A549 (cell line): ENCODE results near the gene RAB12. TPM values are rescaled to one million over a fixed set of nuclear protein-coding genes. Genes with fewer than 3 reads are reported as not detected.
A peak's percentile ranks its signal among the peaks of the same experiment; 100 is the strongest.
"Not testable (repeated sequence)": the region's sequence is repeated elsewhere in the genome, so short reads cannot be mapped to it uniquely, and the experiment has no call there.

Source experiments
- ATAC-seq, 2 experiments: fragments of 200-7000 bp in 1 of 2; fragments of >200 bp in 1 of 2; cut with Nextera tagmentation in 1 of 2; cut with Tn5 transposase in 1 of 2; 3 replicates each; pipeline versions ENCODE4 v1.8.0 to v1.9.1; 2018 to 2020; ENCODE audit warnings: mild to moderate bottlenecking in 1 of 2, moderate library complexity in 1 of 2
- CTCF ChIA-PET: fragments of 300-600 bp; sonication (Branson Sonifier 250); formaldehyde crosslinking; extraction: SDS; loops from one replicate; lab custom pipeline; 2021; ENCODE audit warnings: antibody characterized with exemption, inconsistent platforms; lab: Yijun Ruan, JAX
- POLR2A ChIA-PET: fragments of 350-600 bp; formaldehyde crosslinking; extraction: SDS; loops from one replicate; lab custom pipeline; 2021; ENCODE audit warnings: antibody characterized with exemption, inconsistent platforms; lab: Yijun Ruan, JAX
- DNase-seq, 2 experiments: peaks; one replicate each; pipeline versions ENCODE4 v3.0.0 to v3.0.0-alpha.2; 2011 to 2016; ENCODE audit warnings: low read depth in 1 of 2, low spot score in 1 of 2
- FAIRE-seq: peaks from 2 replicates; lab custom pipeline; 2011; peaks lifted over from hg19 to GRCh38; lab: Jason Lieb, UNC
- H3K27ac ChIP-seq, 2 experiments: fragments of >200 bp; sonication (Bioruptor Twin); formaldehyde crosslinking; 3 replicates each; pipeline ENCODE4 v1.5.1; 2016 to 2017
- H3K4me1 ChIP-seq: fragments of >200 bp; sonication (Bioruptor Twin); formaldehyde crosslinking; 3 replicates; pipeline ENCODE4 v1.6.1; 2016
- H3K4me2 ChIP-seq: fragments of >200 bp; sonication (Bioruptor Twin); formaldehyde crosslinking; 3 replicates; pipeline ENCODE4 v1.6.1; 2016
- H3K4me3 ChIP-seq: fragments of >200 bp; sonication (Bioruptor Twin); formaldehyde crosslinking; 3 replicates; pipeline ENCODE4 v1.5.1; 2016
- H3K9me3 ChIP-seq: fragments of >200 bp; sonication (Bioruptor Twin); formaldehyde crosslinking; 3 replicates; pipeline ENCODE4 v1.6.1; 2016
- BHLHE40 ChIP-seq: IDR thresholded peaks from 2 replicates; pipeline ENCODE4 v1.6.1; 2012; ENCODE audit warnings: low read depth, low read length, inconsistent platforms
- CBX2 ChIP-seq: fragments of 200-600 bp; sonication (generic); IDR thresholded peaks from 2 replicates; pipeline ENCODE4 v1.6.1; 2016; ENCODE audit warnings: low read depth, mild to moderate bottlenecking, borderline replicate concordance
- CEBPB ChIP-seq, 2 experiments: fragments of >200 bp in 1 of 2; sonication (Bioruptor Twin) in 1 of 2; formaldehyde crosslinking in 1 of 2; IDR thresholded peaks; 2 replicates each; pipeline ENCODE4 v1.6.1; 2012 to 2016
- CHD2 ChIP-seq: fragments of 150-350 bp; IDR thresholded peaks from 2 replicates; pipeline ENCODE4 v1.6.1; 2014; ENCODE audit warnings: low read length; ENCODE audit not compliant: partially characterized antibody
- ESRRA ChIP-seq: fragments of 150-350 bp; IDR thresholded peaks from 2 replicates; pipeline ENCODE4 v1.6.1; 2014; ENCODE audit warnings: mild to moderate bottlenecking, low read length, borderline replicate concordance
- FOXS1 ChIP-seq: fragments of 250-450 bp; sonication (Bioruptor Pico); IDR thresholded peaks from 2 replicates; pipeline ENCODE4 v1.5.0; 2020; ENCODE audit warnings: mild to moderate bottlenecking, moderate library complexity
- GATA3 ChIP-seq: IDR thresholded peaks from 2 replicates; pipeline ENCODE4 v1.6.1; 2012; ENCODE audit warnings: borderline replicate concordance
- HDAC2 ChIP-seq: fragments of 200-600 bp; sonication (generic); IDR thresholded peaks from 2 replicates; pipeline ENCODE4 v1.6.1; 2016
- HOXB13 ChIP-seq: fragments of 250-450 bp; sonication (Bioruptor Pico); IDR thresholded peaks from 2 replicates; pipeline ENCODE4 v1.5.0; 2020; ENCODE audit warnings: low read depth, mild to moderate bottlenecking, moderate library complexity
- HOXB5 ChIP-seq: fragments of 250-450 bp; sonication (Bioruptor Pico); IDR thresholded peaks from 2 replicates; pipeline ENCODE4 v1.5.0; 2020; ENCODE audit warnings: mild to moderate bottlenecking, moderate library complexity
- KDM1A ChIP-seq: fragments of 200-600 bp; sonication (generic); IDR thresholded peaks from 2 replicates; pipeline ENCODE4 v1.6.1; 2016; ENCODE audit warnings: low read depth, mild to moderate bottlenecking
- NR3C1 ChIP-seq: fragments of >200 bp; sonication (Bioruptor Twin); formaldehyde crosslinking; IDR thresholded peaks from 3 replicates; pipeline ENCODE4 v1.6.1; 2017
- PHF8 ChIP-seq: fragments of 200-600 bp; sonication (generic); IDR thresholded peaks from 2 replicates; pipeline ENCODE4 v1.6.1; 2016; ENCODE audit warnings: low read depth, mild to moderate bottlenecking, antibody characterized with exemption, moderate library complexity, borderline replicate concordance
- TFCP2L1 ChIP-seq: fragments of 250-450 bp; sonication (Bioruptor Pico); IDR thresholded peaks from 2 replicates; pipeline ENCODE4 v1.5.0; 2021; ENCODE audit warnings: mild to moderate bottlenecking
- ZSCAN20 ChIP-seq: fragments of 250-450 bp; sonication (Bioruptor Pico); IDR thresholded peaks from 2 replicates; pipeline ENCODE4 v1.8.0; 2022; ENCODE audit warnings: mild to moderate bottlenecking, moderate library complexity
- WGBS: methylation state at CpG from one replicate; pipeline ENCODE4 v1.1.6; 2017; ENCODE audit errors: missing lambda C conversion rate; 5-methylcytosine and 5-hydroxymethylcytosine counted together
- polyA plus RNA-seq, 4 experiments: library from polyadenylated mRNA; depleted of rRNA in 3 of 4; stranded (reverse); fragments of >200 nt; fragmentation: RNase III in 1 of 4; extraction: RNeasy Plus Mini Kit Qiagen cat#74134 plus additional on column Dnase treatment in 1 of 4; gene quantifications; 2 replicates in 3 of 4; 3 replicates in 1 of 4; pipeline ENCODE4 v1.2.3, GENCODE V29; 2011 to 2017
- TF ChIP-seq, protein P1 (sequence below): fragments of 250-450 bp; sonication (Bioruptor Pico); IDR thresholded peaks from 2 replicates; pipeline ENCODE4 v1.5.0; 2021; ENCODE audit warnings: mild to moderate bottlenecking, moderate library complexity, borderline replicate concordance
- TF ChIP-seq, protein P2 (sequence below): IDR thresholded peaks from 2 replicates; pipeline ENCODE4 v1.6.1; 2012

Gene RAB12
- polyA plus RNA-seq, 2 of the 4 experiments (the other 2 are of a cell fraction): 23.4 to 31.3 TPM

DNA sequence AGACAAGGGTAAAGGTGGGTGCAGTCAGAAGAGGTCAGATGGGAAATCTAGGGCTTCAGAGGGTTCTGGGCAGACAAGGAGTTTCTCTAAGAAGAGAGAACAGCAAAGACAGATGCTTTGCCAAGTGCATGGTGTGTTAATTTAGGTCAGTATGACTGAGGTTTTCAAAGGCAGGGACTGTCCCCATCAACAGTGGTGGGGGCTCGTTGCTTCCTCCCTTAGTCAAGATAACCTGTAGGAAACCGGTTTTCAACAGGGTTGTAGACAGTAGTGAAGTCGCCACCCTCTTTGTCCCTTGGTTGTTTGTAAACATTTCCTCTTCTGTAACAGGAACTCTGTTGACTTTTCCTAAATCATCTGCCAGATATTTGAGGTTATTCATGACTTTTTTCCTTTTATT is 11.6 kb downstream of the RAB12 start:
- Histone ChIP-seq H3K9me3 (no peaks in the 10 kb centered on the region), H3K4me3 (no peak overlapping the region), H3K4me1 (peaks cover 15% of the 10 kb centered on the region), H3K27ac (no peak overlapping the region), H3K4me2 (no peak overlapping the region)
- POLR2A ChIA-PET: no interaction called here
- TF ChIP-seq HOXB5 (no peak), FOXS1 (CRISPR knock-in tag) (no peak), CEBPB (IDR thresholded peaks at IDR 0.05) (no peak)
- DNase-seq (no peak), ATAC-seq (no peak), FAIRE-seq (no peak)
- CTCF ChIA-PET: no interaction called here
- 62% methylated on average over 3 of the region's 3 CpGs for WGBS

DNA sequence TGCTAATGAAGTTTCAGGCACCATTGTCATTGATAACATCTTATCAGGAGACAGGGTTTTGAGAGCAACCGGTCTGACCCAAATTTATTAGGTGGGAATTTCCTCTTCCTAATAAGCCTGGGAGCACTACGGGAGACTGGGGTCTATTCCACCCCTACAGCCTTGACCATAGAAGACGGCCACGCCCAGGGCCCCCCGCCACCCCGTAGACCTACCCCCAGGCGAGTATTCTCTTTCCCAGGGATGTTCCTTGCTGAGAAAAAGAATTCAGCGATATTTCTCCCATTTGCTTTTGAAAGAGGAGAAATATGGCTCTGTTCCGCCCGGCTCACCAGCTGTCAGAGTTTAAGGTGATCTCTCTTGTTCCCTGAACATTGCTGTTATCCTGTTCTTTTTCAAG is 13.4 kb downstream of the RAB12 start:
- H3K4me2 ChIP-seq, POLR2A ChIA-PET, H3K4me3 ChIP-seq, H3K9me3 ChIP-seq, H3K27ac ChIP-seq, ATAC-seq, CTCF ChIA-PET, DNase-seq, FAIRE-seq, H3K4me1 ChIP-seq: not testable (repeated sequence)
- WGBS: 90% methylated on average over 10 of the region's 10 CpGs

DNA sequence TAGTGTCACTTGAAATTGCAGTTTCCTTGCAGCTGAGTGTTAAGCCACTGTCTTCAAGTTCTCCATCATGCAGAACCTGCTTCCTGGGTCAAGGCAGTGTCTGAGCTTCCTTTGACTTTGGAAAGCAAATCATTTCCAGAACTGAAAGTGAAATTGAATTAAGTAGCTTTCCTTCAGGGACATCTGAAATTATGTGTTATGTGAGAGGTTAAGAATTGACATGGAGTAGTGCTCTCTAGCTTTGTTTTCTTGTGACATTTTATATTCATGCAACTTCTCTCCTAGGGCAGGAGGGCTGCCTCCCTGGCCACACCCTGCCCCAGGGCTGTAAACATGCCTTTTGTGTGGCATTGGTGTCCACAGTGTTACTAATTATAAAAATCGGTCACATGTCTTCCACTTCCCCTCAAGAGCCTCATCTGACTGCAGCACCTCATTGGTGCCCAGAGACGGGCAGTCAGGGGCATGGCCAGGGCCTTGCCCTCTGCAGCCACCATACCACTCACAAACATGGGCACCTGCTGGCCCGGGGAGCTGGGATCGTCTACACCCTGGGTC is 14.4 kb downstream of the RAB12 start:
- 63% methylated on average over 3 of the region's 4 CpGs for WGBS
- ChIA-PET POLR2A (no interaction called here), CTCF (no interaction called here)
- TF ChIP-seq, protein P1, sequence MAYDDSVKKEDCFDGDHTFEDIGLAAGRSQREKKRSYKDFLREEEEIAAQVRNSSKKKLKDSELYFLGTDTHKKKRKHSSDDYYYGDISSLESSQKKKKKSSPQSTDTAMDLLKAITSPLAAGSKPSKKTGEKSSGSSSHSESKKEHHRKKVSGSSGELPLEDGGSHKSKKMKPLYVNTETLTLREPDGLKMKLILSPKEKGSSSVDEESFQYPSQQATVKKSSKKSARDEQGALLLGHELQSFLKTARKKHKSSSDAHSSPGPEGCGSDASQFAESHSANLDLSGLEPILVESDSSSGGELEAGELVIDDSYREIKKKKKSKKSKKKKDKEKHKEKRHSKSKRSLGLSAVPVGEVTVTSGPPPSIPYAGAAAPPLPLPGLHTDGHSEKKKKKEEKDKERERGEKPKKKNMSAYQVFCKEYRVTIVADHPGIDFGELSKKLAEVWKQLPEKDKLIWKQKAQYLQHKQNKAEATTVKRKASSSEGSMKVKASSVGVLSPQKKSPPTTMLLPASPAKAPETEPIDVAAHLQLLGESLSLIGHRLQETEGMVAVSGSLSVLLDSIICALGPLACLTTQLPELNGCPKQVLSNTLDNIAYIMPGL: no peak
- TF ChIP-seq CBX2 (no peak), HDAC2 (no peak), GATA3 (no peak), NR3C1 (no peak), ESRRA (no peak), PHF8 (no peak), FOXS1 (CRISPR knock-in tag) (no peak), HOXB13 (CRISPR knock-in tag) (no peak), CHD2 (no peak), BHLHE40 (no peak)
- no peak for DNase-seq
- H3K4me3 ChIP-seq: no peak overlapping the region
- FAIRE-seq: no peak
- peaks cover 10% of the 10 kb centered on the region; the same call in 2 of the 3 replicates for H3K4me1 ChIP-seq
- no peak overlapping the region for H3K27ac ChIP-seq
- no peak for ATAC-seq
- peak overlapping the region; percentile 17; the same call in 2 of the 3 replicates for H3K4me2 ChIP-seq
- H3K9me3 ChIP-seq: no peaks in the 10 kb centered on the region

DNA sequence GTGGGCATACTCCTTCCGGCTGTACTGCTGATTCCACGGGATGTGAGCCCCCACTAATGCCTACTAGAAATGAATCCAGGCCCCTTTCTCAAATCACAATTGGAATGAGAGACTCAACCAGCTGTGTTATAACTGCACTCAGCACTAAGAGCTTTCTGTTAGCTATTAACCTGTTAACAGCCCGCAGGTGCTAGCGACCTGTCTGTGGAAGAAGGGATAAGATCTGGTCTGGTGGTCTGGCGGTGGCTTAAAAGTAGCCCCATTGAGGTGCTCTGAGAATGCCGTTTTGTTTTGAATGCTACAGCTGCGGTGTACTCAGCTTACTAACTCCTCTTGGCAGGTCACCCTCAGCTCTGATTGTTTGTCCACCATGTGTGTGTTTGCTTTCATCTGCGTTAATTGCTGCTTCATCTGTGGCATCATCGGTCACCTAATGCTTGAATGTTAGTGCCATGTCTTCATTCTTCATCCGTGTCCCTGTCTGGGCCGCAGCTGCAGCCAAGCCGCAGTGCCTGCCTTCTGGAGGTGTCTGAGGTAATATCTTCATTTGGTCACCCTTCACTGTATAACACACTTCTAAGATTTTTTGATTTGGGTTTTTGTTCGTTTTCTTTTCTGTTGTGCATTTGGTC is 16.3 kb downstream of the RAB12 start:
- no peak for ATAC-seq
- POLR2A ChIA-PET: no interaction called here
- peaks cover 10% of the 10 kb centered on the region; the same call in 2 of the 3 replicates for H3K4me1 ChIP-seq
- no peak for TF ChIP-seq PHF8
- no peak for TF ChIP-seq ESRRA
- TF ChIP-seq TFCP2L1 (CRISPR knock-in tag): no peak
- TF ChIP-seq, protein P2, sequence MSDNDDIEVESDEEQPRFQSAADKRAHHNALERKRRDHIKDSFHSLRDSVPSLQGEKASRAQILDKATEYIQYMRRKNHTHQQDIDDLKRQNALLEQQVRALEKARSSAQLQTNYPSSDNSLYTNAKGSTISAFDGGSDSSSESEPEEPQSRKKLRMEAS: no peak
- no peak for TF ChIP-seq ZSCAN20 (CRISPR knock-in tag)
- no peak for TF ChIP-seq KDM1A
- TF ChIP-seq, all 56 proteins: peak for 0
- DNase-seq (no peak), FAIRE-seq (no peak)
- Histone ChIP-seq H3K4me2 (no peak overlapping the region), H3K27ac (no peak overlapping the region), H3K9me3 (no peaks in the 10 kb centered on the region), H3K4me3 (no peak overlapping the region)
- 90% methylated on average over 13 of the region's 13 CpGs for WGBS
- CTCF ChIA-PET: interaction anchor here (0.8 to 1.7 kb wide), 3 partner anchors 10 to 17 kb away, joined by 3 to 5 read pairs (median 4); partner anchors contain the start of gene RAB12
